ENCODE data around the gene CCL26. TPM values are rescaled to one million over a fixed set of nuclear protein-coding genes. Genes with fewer than 3 reads are reported as not detected.

Gene CCL26
- total and polyA plus RNA-seq, 2 donors (not counting 3 experiments of a cell fraction or from before 2014, with no cell fraction given), result not detected

GRCh38 chr7:75732016-75732521 lies 39.9 kb downstream of the CCL26 start:
- Histone ChIP-seq H3K4me3 (replicated peaks in 1 of 3; ENCODE audit: insufficient read depth in 1 of 3, low read depth in 1 of 3, low read length in 3 of 3) (no peak overlapping the region), H3K36me3 (ENCODE audit: control insufficient read depth in 2 of 2, extremely low read depth in 1 of 2, insufficient read depth in 2 of 2, low read length in 2 of 2) (no peaks in the 10 kb centered on the region), H3K9me3 (replicated peaks; ENCODE audit: control insufficient read depth, insufficient read depth, low read length) (no peaks in the 10 kb centered on the region), H3K9me1 (replicated peaks; ENCODE audit: control insufficient read depth, extremely low read depth, insufficient read depth, low read length) (no peaks in the 10 kb centered on the region), H3K4me1 (ENCODE audit: control insufficient read depth, extremely low read depth, insufficient read depth, low read length) (no peaks in the 10 kb centered on the region), H3K27me3 (ENCODE audit: control insufficient read depth in 2 of 2, insufficient read depth in 2 of 2, low read length in 2 of 2) (no peaks in the 10 kb centered on the region), H3K4me2 (ENCODE audit: insufficient read depth, low read length) (no peak overlapping the region), H2AFZ (ENCODE audit: low read depth, low read length) (no peak overlapping the region), H3K27ac (ENCODE audit: insufficient read depth, low read depth, low read length) (no peak overlapping the region), H4K20me1 (replicated peaks; ENCODE audit: control insufficient read depth, extremely low read depth, insufficient read depth, low read length) (no peaks in the 10 kb centered on the region), H3K9ac (replicated peaks; ENCODE audit: extremely low read depth, insufficient read depth, low read length) (no peak overlapping the region), H3K79me2 (ENCODE audit: control insufficient read depth, insufficient read depth, low read length) (no peaks in the 10 kb centered on the region)
- ChIA-PET CTCF (interaction anchor here (0.7 kb wide), 1 partner anchor 14 kb away, joined by 3 read pairs; no protein-coding TSS in a partner anchor), POLR2A (no interaction called here)
- intact Hi-C loops (cut with micrococcal nuclease), result no loop called here
- dilution Hi-C loops (cut with MboI; ENCODE audit: extremely low pct_ligation_motif_present, low sequenced_read_pairs), result no loop called here
- no peak for DNase-seq (ENCODE audit: low read depth, low spot score)
- TF ChIP-seq MYC (IDR thresholded peaks at IDR 0.05; ENCODE audit: low read depth, low read length) (no peak), GATA2 (IDR thresholded peaks at IDR 0.05; ENCODE audit: insufficient read depth, insufficient read length, low read depth, low read length) (no peak), CTCF (IDR thresholded peaks at IDR 0.05; ENCODE audit: extremely low read depth in 1 of 2, insufficient read depth in 1 of 2, low read depth in 1 of 2, low read length in 2 of 2) (no peak), FOS (IDR thresholded peaks at IDR 0.05; ENCODE audit: borderline replicate concordance, insufficient read depth, low read length) (no peak), EZH2 (IDR thresholded peaks at IDR 0.05; ENCODE audit: borderline replicate concordance, low read depth, low read length, severe bottlenecking) (no peak)
- BruUV-seq (replicated peaks), result no TSS peak
- FAIRE-seq, result no peak

GRCh38 chr7:75729851-75730274 lies 42.1 kb downstream of the CCL26 start:
- Histone ChIP-seq H3K9me1 (replicated peaks; ENCODE audit: control insufficient read depth, extremely low read depth, insufficient read depth, low read length) (no peaks in the 10 kb centered on the region), H2AFZ (ENCODE audit: low read depth, low read length) (no peak overlapping the region), H3K9ac (replicated peaks; ENCODE audit: extremely low read depth, insufficient read depth, low read length) (no peak overlapping the region), H3K4me2 (ENCODE audit: insufficient read depth, low read length) (no peak overlapping the region), H3K27me3 (ENCODE audit: control insufficient read depth in 2 of 2, insufficient read depth in 2 of 2, low read length in 2 of 2) (no peaks in the 10 kb centered on the region), H3K4me3 (replicated peaks in 1 of 3; ENCODE audit: insufficient read depth in 1 of 3, low read depth in 1 of 3, low read length in 3 of 3) (no peak overlapping the region), H3K9me3 (replicated peaks; ENCODE audit: control insufficient read depth, insufficient read depth, low read length) (no peaks in the 10 kb centered on the region), H3K79me2 (ENCODE audit: control insufficient read depth, insufficient read depth, low read length) (no peaks in the 10 kb centered on the region), H3K36me3 (ENCODE audit: control insufficient read depth in 2 of 2, extremely low read depth in 1 of 2, insufficient read depth in 2 of 2, low read length in 2 of 2) (no peaks in the 10 kb centered on the region), H3K27ac (ENCODE audit: insufficient read depth, low read depth, low read length) (no peak overlapping the region), H4K20me1 (replicated peaks; ENCODE audit: control insufficient read depth, extremely low read depth, insufficient read depth, low read length) (no peaks in the 10 kb centered on the region), H3K4me1 (ENCODE audit: control insufficient read depth, extremely low read depth, insufficient read depth, low read length) (no peaks in the 10 kb centered on the region)
- POLR2A ChIA-PET, result no interaction called here
- DNase-seq (ENCODE audit: low read depth, low spot score) (no peak), FAIRE-seq (no peak)
- dilution Hi-C loops (cut with MboI; ENCODE audit: extremely low pct_ligation_motif_present, low sequenced_read_pairs), result no loop called here
- no TSS peak for BruUV-seq (replicated peaks)
- CTCF ChIA-PET, result no interaction called here
- intact Hi-C loops (cut with micrococcal nuclease), result no loop called here
- TF ChIP-seq FOS (IDR thresholded peaks at IDR 0.05; ENCODE audit: borderline replicate concordance, insufficient read depth, low read length) (no peak), POLR2A (IDR thresholded peaks at IDR 0.05; ENCODE audit: low read depth, low read length) (no peak), POLR2AphosphoS5 (IDR thresholded peaks at IDR 0.05; ENCODE audit: insufficient read depth, low read depth, low read length) (no peak), CTCF (IDR thresholded peaks at IDR 0.05; ENCODE audit: extremely low read depth in 1 of 2, insufficient read depth in 1 of 2, low read depth in 1 of 2, low read length in 2 of 2) (no peak), GATA2 (IDR thresholded peaks at IDR 0.05; ENCODE audit: insufficient read depth, insufficient read length, low read depth, low read length) (no peak), JUN (IDR thresholded peaks at IDR 0.05; ENCODE audit: borderline replicate concordance, insufficient read depth, insufficient read length, low read depth) (no peak), MAX (IDR thresholded peaks at IDR 0.05; ENCODE audit: insufficient read depth, insufficient read length) (no peak), EZH2 (IDR thresholded peaks at IDR 0.05; ENCODE audit: borderline replicate concordance, low read depth, low read length, severe bottlenecking) (no peak), MYC (IDR thresholded peaks at IDR 0.05; ENCODE audit: low read depth, low read length) (no peak)

Measured in endothelial cell of umbilical vein (primary cell).